Uterus (tissue), 4 donors: ENCODE data around the gene YIF1A. TPM values are rescaled to one million over a fixed set of nuclear protein-coding genes. Genes with fewer than 3 reads are reported as not detected.

Experiments
- DNase-seq, 2 donors: peaks; one replicate each; pipeline ENCODE4 v3.0.0-alpha.2; 2019 to 2020
- H3K27ac ChIP-seq, 2 donors: fragments of 200-600 bp; sonication (generic); 1 replicate in 1 of 2; 2 replicates in 1 of 2; pipeline ENCODE4 v1.5.1; 2016 to 2018
- H3K27me3 ChIP-seq, 2 donors: fragments of 200-600 bp; sonication (generic); one replicate each; pipeline ENCODE4 v1.5.1; 2018 to 2019; ENCODE audit warnings: control low read depth in 1 of 2
- H3K36me3 ChIP-seq, 2 donors: fragments of 200-600 bp; sonication (generic); one replicate each; pipeline ENCODE4 v1.5.1; 2019; ENCODE audit warnings: control low read depth in 1 of 2
- H3K4me1 ChIP-seq, 2 donors: fragments of 200-600 bp; sonication (generic); one replicate each; pipeline ENCODE4 v1.5.1; 2018 to 2019; ENCODE audit warnings: control low read depth in 1 of 2
- H3K4me3 ChIP-seq, 2 donors: fragments of 200-600 bp; sonication (generic); 1 replicate in 1 of 2; 2 replicates in 1 of 2; pipeline ENCODE4 v1.5.1; 2018 to 2019; ENCODE audit warnings: mild to moderate bottlenecking in 1 of 2
- H3K9me3 ChIP-seq, 2 donors: fragments of 200-600 bp; sonication (generic); one replicate each; pipeline ENCODE4 v1.5.1; 2019; ENCODE audit warnings: control low read depth in 1 of 2
- POLR2A ChIP-seq, 2 donors: fragments of 450-650 bp; IDR thresholded peaks; one replicate each; pipeline ENCODE4 v1.6.1; 2016; ENCODE audit warnings: antibody characterized with exemption in 2 of 2, mild to moderate bottlenecking in 1 of 2, moderate library complexity in 1 of 2
- intact Hi-C: fragments of 100-400 bp; cut with DNase I; formaldehyde crosslinking; loops from one replicate; pipeline ENCODE4 v1.15.1; 2023; ENCODE audit warnings: low total_unique reads
- total RNA-seq, 4 donors: library from RNA; depleted of rRNA in 3 of 4; stranded (reverse); fragments of >200 nt in 3 of 4; gene quantifications; one replicate each; pipeline versions ENCODE4 v1.1.0 to v1.2.4, GENCODE V29; 2014 to 2023
- TF ChIP-seq, protein P1 (sequence below), 4 experiments: fragments of 200-600 bp in 2 of 4; fragments of 450-650 bp in 2 of 4; sonication (generic) in 2 of 4; IDR thresholded peaks; one replicate each; pipeline ENCODE4 v1.5.1; 2016 to 2019; ENCODE audit warnings: antibody characterized with exemption in 4 of 4, mild to moderate bottlenecking in 2 of 4, moderate library complexity in 1 of 4
- donor health status: DM: yes; HTN: yes; CAD: no.

YIF1A gene
- total RNA-seq, 4 donors from 2014 or later = 38.9 to 101 (median 79.1) TPM

DNA sequence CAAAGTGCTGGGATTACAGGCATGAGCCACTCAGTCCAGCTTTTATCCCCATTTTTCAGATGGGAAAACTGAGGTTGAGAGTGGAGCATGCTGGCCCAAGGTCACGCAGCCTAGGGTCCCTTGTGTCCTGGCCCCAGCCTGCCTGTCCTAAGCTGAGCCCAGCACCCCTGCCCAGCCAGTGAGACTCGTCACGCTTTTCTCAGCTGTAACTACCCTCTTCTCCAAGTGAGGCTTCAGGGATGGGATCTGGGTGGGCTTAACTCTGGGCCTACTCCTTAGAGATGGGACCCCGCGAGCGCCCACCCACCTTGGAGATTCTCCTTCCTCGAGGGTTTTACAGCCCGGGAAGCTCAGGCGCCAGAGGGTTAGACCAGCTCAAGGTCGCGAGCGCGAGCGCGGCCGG lies 2.4 kb upstream of the YIF1A start:
- intact Hi-C loops = no loop called here
- Histone ChIP-seq H3K9me3 (no peaks in the 10 kb centered on the region), H3K36me3 (no peaks in the 10 kb centered on the region), H3K4me3 (no peak overlapping the region), H3K4me1 (peaks cover 0 to 19% of the 10 kb centered on the region in 2 donors), H3K27ac (no peak overlapping the region), H3K27me3 (peaks cover 7 to 13% of the 10 kb centered on the region in 2 donors)
- DNase-seq = no peak
- TF ChIP-seq POLR2A (IDR thresholded peaks at IDR 0.05) = no peak
- TF ChIP-seq, protein P1, sequence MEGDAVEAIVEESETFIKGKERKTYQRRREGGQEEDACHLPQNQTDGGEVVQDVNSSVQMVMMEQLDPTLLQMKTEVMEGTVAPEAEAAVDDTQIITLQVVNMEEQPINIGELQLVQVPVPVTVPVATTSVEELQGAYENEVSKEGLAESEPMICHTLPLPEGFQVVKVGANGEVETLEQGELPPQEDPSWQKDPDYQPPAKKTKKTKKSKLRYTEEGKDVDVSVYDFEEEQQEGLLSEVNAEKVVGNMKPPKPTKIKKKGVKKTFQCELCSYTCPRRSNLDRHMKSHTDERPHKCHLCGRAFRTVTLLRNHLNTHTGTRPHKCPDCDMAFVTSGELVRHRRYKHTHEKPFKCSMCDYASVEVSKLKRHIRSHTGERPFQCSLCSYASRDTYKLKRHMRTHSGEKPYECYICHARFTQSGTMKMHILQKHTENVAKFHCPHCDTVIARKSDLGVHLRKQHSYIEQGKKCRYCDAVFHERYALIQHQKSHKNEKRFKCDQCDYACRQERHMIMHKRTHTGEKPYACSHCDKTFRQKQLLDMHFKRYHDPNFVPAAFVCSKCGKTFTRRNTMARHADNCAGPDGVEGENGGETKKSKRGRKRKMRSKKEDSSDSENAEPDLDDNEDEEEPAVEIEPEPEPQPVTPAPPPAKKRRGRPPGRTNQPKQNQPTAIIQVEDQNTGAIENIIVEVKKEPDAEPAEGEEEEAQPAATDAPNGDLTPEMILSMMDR (IDR thresholded peaks at IDR 0.05) = no peak

GRCh38 chr11:66290330-66290621 lies 1.3 kb upstream of the YIF1A start:
- no peak for DNase-seq
- intact Hi-C loops = no loop called here
- Histone ChIP-seq H3K27ac (no peak overlapping the region), H3K4me3 (no peak overlapping the region), H3K9me3 (no peaks in the 10 kb centered on the region), H3K27me3 (peaks cover 7 to 13% of the 10 kb centered on the region in 2 donors), H3K4me1 (peaks cover 0 to 19% of the 10 kb centered on the region in 2 donors), H3K36me3 (no peaks in the 10 kb centered on the region)
- TF ChIP-seq POLR2A (IDR thresholded peaks at IDR 0.05) = no peak
- TF ChIP-seq, protein P1 (IDR thresholded peaks at IDR 0.05) = no peak

DNA sequence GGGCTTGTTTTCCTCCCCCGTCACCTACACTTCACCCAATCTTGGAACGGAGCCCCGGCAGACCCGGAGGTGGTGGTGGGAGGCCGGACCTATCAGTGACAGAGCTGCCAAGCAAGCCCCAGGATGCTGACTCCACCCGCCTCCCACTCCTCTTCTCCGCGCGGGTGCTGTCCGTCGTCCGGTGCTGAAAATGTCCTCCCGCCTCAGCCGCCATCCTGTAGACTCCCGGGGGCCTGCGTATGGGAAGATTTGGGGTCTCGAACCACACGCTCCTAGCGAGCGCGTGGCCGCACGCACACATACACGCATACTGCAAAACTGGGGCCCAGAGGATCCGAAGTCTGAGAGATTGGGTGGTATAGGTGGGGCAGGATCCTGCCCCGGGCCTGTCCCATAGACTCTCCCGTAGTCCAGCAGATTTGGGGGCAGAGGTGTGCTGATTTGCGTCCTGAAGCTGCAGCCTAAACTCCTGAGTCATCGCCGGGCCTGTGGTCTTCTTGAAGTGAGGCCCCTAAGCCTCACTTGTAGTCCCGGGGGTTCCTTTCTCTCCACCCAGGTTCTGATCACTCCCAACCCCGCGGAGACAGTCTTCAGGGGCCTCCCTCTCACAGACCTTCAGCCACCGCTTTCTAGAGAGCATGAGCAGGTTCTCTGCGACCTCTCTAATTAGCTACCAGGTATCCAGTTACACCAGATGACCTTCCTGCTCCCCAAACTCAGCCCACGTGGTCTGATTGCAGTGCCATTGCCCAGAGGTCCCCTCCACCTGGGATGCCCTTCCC lies 796 bp upstream of the YIF1A start:
- Histone ChIP-seq H3K9me3 (no peaks in the 10 kb centered on the region), H3K4me1 (peaks cover 0 to 19% of the 10 kb centered on the region in 2 donors), H3K27me3 (peaks cover 7 to 13% of the 10 kb centered on the region in 2 donors), H3K4me3 (peak overlapping the region; percentile 84 to 96), H3K27ac (peak overlapping the region; percentile 86 to 98), H3K36me3 (no peaks in the 10 kb centered on the region)
- intact Hi-C loops = loop anchor here (10.0 kb wide), 1 partner anchor 65 kb away; no protein-coding TSS in a partner anchor
- TF ChIP-seq POLR2A (IDR thresholded peaks at IDR 0.05) = no peak
- TF ChIP-seq, protein P1 (IDR thresholded peaks at IDR 0.05) = peak in 1 of 4 experiments; percentile 13
- DNase-seq = no peak

- H3K4me1 ChIP-seq = peaks cover 0 to 19% of the 10 kb centered on the region in 2 donors
- H3K27ac ChIP-seq = peak overlapping the region; percentile 81 to 98
- peaks cover 4 to 7% of the 10 kb centered on the region in 2 donors for H3K27me3 ChIP-seq
- no peaks in the 10 kb centered on the region for H3K9me3 ChIP-seq
- intact Hi-C loops = loop anchor here (10.0 kb wide), 1 partner anchor 63 kb away; no protein-coding TSS in a partner anchor
- H3K36me3 ChIP-seq = no peaks in the 10 kb centered on the region
- DNase-seq = no peak
- TF ChIP-seq, protein P1 (IDR thresholded peaks at IDR 0.05) = no peak
- TF ChIP-seq POLR2A (IDR thresholded peaks at IDR 0.05) = no peak
- H3K4me3 ChIP-seq = peak overlapping the region; percentile 84 to 96
Measured at GRCh38 chr11:66287889-66288670, 863 bp downstream of the YIF1A start.
